Mucosa of stomach (tissue), 1 donor: ENCODE data around the gene HCFC1R1.
"Not testable (repeated sequence)": the region's sequence is repeated elsewhere in the genome, so short reads cannot be mapped to it uniquely, and the experiment has no call there.

Experiments
- H3K27me3 ChIP-seq: one replicate; pipeline ENCODE4 v1.7.0; 2013; ENCODE audit warnings: mild to moderate bottlenecking, low read length; ENCODE audit not compliant: control insufficient read depth, insufficient read depth
- H3K36me3 ChIP-seq: one replicate; pipeline ENCODE4 v1.7.0; 2013; ENCODE audit warnings: low read length; ENCODE audit not compliant: control insufficient read depth, insufficient read depth
- H3K4me1 ChIP-seq: one replicate; pipeline ENCODE4 v1.7.0; 2013; ENCODE audit warnings: mild to moderate bottlenecking, low read length; ENCODE audit not compliant: control insufficient read depth, insufficient read depth
- H3K4me3 ChIP-seq: one replicate; pipeline ENCODE4 v1.7.0; 2013; ENCODE audit warnings: low read length
- H3K9ac ChIP-seq: one replicate; pipeline ENCODE4 v1.7.0; 2013; ENCODE audit warnings: mild to moderate bottlenecking, low read length, moderate library complexity
- H3K9me3 ChIP-seq: one replicate; pipeline ENCODE4 v1.7.0; 2013; ENCODE audit warnings: mild to moderate bottlenecking, low read length, moderate library complexity; ENCODE audit not compliant: control insufficient read depth
- donor health status: Pancreatic carcinoma.

HCFC1R1 gene

GRCh38 chr16:3054965-3055733 lies 31.4 kb upstream of the HCFC1R1 start:
- Histone ChIP-seq H3K9me3 (no peaks in the 10 kb centered on the region), H3K27me3 (peaks cover 8% of the 10 kb centered on the region), H3K4me3 (no peak overlapping the region), H3K4me1 (peaks cover 12% of the 10 kb centered on the region), H3K9ac (no peak overlapping the region), H3K36me3 (no peaks in the 10 kb centered on the region)

GRCh38 chr16:3053330-3053710 lies 29.6 kb upstream of the HCFC1R1 start:
- H3K9ac ChIP-seq, H3K4me3 ChIP-seq: not testable (repeated sequence)
- H3K27me3 ChIP-seq = peaks cover 24% of the 10 kb centered on the region

GRCh38 chr16:3052571-3053329 lies 29.0 kb upstream of the HCFC1R1 start:
- H3K4me1 ChIP-seq, H3K4me3 ChIP-seq, H3K36me3 ChIP-seq, H3K9ac ChIP-seq, H3K9me3 ChIP-seq: not testable (repeated sequence)
- H3K27me3 ChIP-seq = peaks cover 29% of the 10 kb centered on the region

More at GRCh38 chr16:3053330-3053710, 29.6 kb upstream of the HCFC1R1 start:
- H3K4me1 ChIP-seq, H3K36me3 ChIP-seq, H3K9me3 ChIP-seq: not testable (repeated sequence)

- H3K4me1 ChIP-seq = peaks cover 6% of the 10 kb centered on the region
- H3K27me3 ChIP-seq = peaks cover 42% of the 10 kb centered on the region
Measured at GRCh38 chr16:3051494-3051893, 27.8 kb upstream of the HCFC1R1 start.

GRCh38 chr16:3051009-3051408 lies 27.3 kb upstream of the HCFC1R1 start:
- Histone ChIP-seq H3K4me3 (no peak overlapping the region), H3K4me1 (peaks cover 10% of the 10 kb centered on the region)

More at GRCh38 chr16:3051494-3051893, 27.8 kb upstream of the HCFC1R1 start:
- no peak overlapping the region for H3K4me3 ChIP-seq
- no peak overlapping the region for H3K9ac ChIP-seq
- H3K9me3 ChIP-seq = no peaks in the 10 kb centered on the region
- H3K36me3 ChIP-seq = no peaks in the 10 kb centered on the region

GRCh38 chr16:3050487-3050886 lies 26.7 kb upstream of the HCFC1R1 start:
- Histone ChIP-seq H3K27me3 (peaks cover 51% of the 10 kb centered on the region), H3K4me3 (no peak overlapping the region), H3K9me3 (no peaks in the 10 kb centered on the region), H3K4me1 (peaks cover 13% of the 10 kb centered on the region), H3K9ac (no peak overlapping the region), H3K36me3 (no peaks in the 10 kb centered on the region)

More at GRCh38 chr16:3051009-3051408, 27.3 kb upstream of the HCFC1R1 start:
- H3K27me3 ChIP-seq = peaks cover 46% of the 10 kb centered on the region
- H3K36me3 ChIP-seq = no peaks in the 10 kb centered on the region
- H3K9ac ChIP-seq = no peak overlapping the region
- H3K9me3 ChIP-seq = no peaks in the 10 kb centered on the region

GRCh38 chr16:3049921-3050481 lies 26.3 kb upstream of the HCFC1R1 start:
- no peak overlapping the region for H3K4me3 ChIP-seq
- H3K9ac ChIP-seq = no peak overlapping the region
- H3K36me3 ChIP-seq = no peaks in the 10 kb centered on the region
- no peaks in the 10 kb centered on the region for H3K9me3 ChIP-seq
- H3K4me1 ChIP-seq = peaks cover 13% of the 10 kb centered on the region
- H3K27me3 ChIP-seq = peaks cover 56% of the 10 kb centered on the region

GRCh38 chr16:3047387-3047720 lies 23.6 kb upstream of the HCFC1R1 start:
- no peak overlapping the region for H3K4me3 ChIP-seq
- peaks cover 76% of the 10 kb centered on the region for H3K27me3 ChIP-seq

GRCh38 chr16:3046641-3047386 lies 23.1 kb upstream of the HCFC1R1 start:
- Histone ChIP-seq H3K4me1 (peaks cover 13% of the 10 kb centered on the region), H3K9ac (no peak overlapping the region), H3K27me3 (peaks cover 76% of the 10 kb centered on the region), H3K4me3 (no peak overlapping the region), H3K9me3 (no peaks in the 10 kb centered on the region), H3K36me3 (no peaks in the 10 kb centered on the region)

More at GRCh38 chr16:3047387-3047720, 23.6 kb upstream of the HCFC1R1 start:
- H3K36me3 ChIP-seq = no peaks in the 10 kb centered on the region
- H3K9ac ChIP-seq = no peak overlapping the region
- no peaks in the 10 kb centered on the region for H3K9me3 ChIP-seq
- H3K4me1 ChIP-seq = peaks cover 13% of the 10 kb centered on the region

GRCh38 chr16:3045758-3046640 lies 22.3 kb upstream of the HCFC1R1 start, which contains the start of gene MMP25:
MMP25 (plus strand) TSS chr16:3046561; CDS start chr16:3046918, 357 bp downstream.
- peaks cover 76% of the 10 kb centered on the region for H3K27me3 ChIP-seq
- H3K9ac ChIP-seq = no peak within 1 kb of the TSS

DNA sequence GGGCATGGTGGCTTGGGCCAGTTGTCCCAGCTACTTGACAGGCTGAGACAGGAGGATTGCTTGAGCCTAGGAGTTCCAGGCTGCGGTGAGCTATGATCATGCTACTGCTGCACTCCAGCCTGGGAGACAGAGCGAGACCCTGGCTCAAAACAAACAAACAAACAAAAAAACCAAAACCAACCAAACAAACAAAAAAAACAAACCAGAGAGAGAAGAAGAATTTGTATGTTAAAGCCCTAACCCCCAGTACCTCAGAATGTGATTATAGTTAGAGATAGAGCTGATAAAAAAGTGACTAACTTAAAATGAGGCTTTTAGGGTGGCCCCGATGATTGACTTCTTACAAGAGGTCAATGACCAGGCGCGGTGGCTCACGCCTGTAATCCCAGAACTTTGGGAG lies 21.0 kb upstream of the HCFC1R1 start:
- Histone ChIP-seq H3K4me1 (peaks cover 13% of the 10 kb centered on the region), H3K36me3 (no peaks in the 10 kb centered on the region), H3K9ac (no peak overlapping the region), H3K4me3 (no peak overlapping the region), H3K27me3 (peaks cover 71% of the 10 kb centered on the region), H3K9me3 (no peaks in the 10 kb centered on the region)

More at GRCh38 chr16:3045758-3046640, 22.3 kb upstream of the HCFC1R1 start, which contains the start of gene MMP25:
- no peaks in the 10 kb centered on the region for H3K9me3 ChIP-seq
- H3K4me1 ChIP-seq = peaks cover 13% of the 10 kb centered on the region
- H3K36me3 ChIP-seq = no peaks in the 10 kb centered on the region
- H3K4me3 ChIP-seq = no peak within 1 kb of the TSS
